NCI-H526 treated with DMSO at 0.1 percent for 48 hours (cell line): ENCODE data around the gene ANKRD13A.
"Not testable (repeated sequence)": the region's sequence is repeated elsewhere in the genome, so short reads cannot be mapped to it uniquely, and the experiment has no call there.

ENCODE experiments used
- DNase-seq: peaks from one replicate; lab custom pipeline; 2025; lab: John Stamatoyannopoulos, UW

Gene ANKRD13A

GRCh38 chr12:110007881-110008280 lies 8.7 kb downstream of the ANKRD13A start:
- no peak for DNase-seq

DNA sequence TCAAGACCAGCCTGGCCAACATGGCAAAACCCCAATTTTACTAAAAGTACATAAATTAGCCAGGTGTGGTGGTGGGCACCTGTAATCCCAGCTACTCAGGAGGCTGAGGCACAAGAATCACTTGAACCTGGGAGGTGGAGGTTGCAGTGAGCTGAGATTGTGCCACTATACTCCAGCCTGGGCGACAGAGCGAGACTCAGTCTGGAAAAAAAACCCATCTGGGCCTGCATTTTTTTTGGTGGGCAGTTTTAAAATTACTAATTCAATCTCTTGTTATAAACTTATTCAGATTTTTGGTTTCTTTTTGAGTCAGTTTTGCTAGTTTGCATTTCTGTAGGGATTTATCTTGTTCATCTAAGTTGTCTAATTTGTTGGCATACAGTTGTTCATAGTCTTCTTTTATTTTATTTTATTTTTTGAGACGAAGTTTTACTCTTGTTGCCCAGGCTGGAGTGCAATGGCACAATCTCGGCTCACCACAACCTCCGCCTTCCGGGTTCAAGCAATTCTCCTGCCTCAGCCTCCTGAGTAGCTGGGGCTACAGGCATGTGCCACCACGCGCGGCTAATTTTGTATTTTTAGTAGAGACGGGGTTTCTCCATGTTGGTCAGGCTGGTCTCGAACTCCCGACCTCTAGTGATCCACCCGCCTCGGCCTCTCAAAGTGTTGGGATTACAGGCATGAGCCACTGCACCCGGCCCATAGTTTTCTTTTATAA lies 9.6 kb downstream of the ANKRD13A start:
- not testable (repeated sequence) for DNase-seq

GRCh38 chr12:110010853-110011723 lies 11.9 kb downstream of the ANKRD13A start:
- no peak for DNase-seq

- DNase-seq = no peak
These were observed 12.9 kb downstream of the ANKRD13A start for GRCh38 chr12:110012137-110012536.

DNA sequence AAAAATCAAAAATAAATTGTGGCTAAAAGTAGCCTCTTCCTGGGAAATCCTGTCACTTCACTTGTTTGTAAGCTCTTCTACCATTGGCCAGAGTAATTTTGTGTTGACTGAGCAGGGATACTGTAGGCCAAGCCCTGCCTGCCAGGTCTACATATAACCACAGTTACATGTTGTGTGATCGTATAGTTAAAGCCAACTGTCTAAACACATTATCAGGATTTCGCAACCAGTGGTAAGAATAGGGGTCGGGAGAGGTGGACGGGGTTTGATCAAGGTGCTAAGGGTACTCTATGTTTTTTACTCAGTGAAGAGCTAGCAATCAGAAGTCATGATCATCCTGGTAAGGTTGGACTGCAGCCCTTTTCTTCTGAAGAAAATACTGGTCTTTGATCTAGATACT lies 13.4 kb downstream of the ANKRD13A start:
- DNase-seq = no peak

- DNase-seq = no peak
These were observed 15.9 kb downstream of the ANKRD13A start for GRCh38 chr12:110015132-110015531.

DNA sequence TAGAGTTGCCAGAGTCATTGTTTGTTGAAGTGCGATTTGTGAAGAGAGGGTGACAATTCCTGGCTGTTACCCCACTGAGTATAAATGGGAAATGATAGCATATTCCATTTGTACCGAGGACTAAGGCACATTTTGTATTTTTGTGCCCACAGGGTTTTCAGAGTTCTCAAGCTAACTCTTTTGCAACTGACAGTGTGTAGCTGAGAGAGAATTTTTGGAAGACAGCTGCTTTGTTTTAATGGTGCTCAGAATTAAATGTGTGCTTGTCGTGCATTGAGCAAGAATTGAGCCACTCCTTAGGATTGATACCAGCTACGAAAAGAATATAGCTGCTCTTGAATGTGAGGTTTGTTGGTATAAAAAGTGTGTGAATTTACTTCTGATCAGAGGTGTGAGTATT lies 21.7 kb downstream of the ANKRD13A start:
- no peak for DNase-seq

GRCh38 chr12:110023059-110023980 lies 24.1 kb downstream of the ANKRD13A start:
- no peak for DNase-seq

- no peak for DNase-seq
These were observed 24.8 kb downstream of the ANKRD13A start for GRCh38 chr12:110024051-110024450.

DNA sequence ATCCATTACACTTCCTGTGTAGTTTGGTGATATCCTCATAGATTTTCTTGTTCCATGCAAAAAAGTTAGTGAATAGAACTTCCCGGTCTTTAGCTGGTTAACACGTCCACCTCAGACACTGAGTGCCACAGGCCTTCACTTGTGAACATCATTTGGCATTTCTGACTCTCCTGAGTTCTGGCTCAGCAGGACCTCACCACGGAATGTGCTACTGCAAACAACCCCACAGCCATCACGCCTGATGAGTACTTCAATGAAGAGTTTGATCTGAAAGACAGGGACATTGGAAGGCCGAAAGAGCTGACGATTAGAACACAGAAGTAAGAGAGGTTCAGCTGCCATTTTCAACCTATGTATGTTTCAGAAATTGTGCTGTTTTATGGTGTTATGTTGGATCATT lies 29.1 kb downstream of the ANKRD13A start:
- no peak for DNase-seq

- no peak for DNase-seq
These were observed 30.1 kb downstream of the ANKRD13A start for GRCh38 chr12:110029290-110029815.

GRCh38 chr12:110033888-110034287 lies 34.7 kb downstream of the ANKRD13A start:
- no peak for DNase-seq

DNA sequence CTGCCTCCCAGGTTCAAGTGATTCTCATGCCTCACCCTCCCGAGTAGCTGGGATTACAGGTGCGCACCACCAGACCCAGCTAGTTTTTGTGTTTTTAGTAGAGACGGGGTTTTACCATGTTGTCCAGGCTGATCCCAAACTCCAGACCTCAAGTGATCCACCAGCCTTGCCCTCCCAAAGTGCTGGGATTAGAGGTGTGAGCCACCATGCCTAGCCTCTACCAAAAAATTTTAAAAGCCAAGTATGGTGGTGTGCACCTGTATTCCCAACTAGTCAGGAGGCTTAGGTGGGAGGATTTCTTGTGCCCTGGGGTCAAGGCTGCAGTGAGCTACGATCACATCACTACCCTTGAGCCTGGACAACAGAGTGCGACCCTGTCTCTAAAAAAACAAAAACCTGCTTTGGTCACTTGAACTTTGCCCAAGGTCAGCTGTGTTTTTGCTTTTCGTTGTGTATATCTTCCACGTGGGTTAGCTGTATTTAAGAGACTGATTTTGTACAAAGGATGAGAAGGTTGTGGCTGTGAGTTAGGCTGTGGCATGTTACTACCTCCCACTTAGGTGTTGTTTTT lies 36.4 kb downstream of the ANKRD13A start:
- no peak for DNase-seq

GRCh38 chr12:110037315-110037714 lies 38.1 kb downstream of the ANKRD13A start:
- DNase-seq = no peak

DNA sequence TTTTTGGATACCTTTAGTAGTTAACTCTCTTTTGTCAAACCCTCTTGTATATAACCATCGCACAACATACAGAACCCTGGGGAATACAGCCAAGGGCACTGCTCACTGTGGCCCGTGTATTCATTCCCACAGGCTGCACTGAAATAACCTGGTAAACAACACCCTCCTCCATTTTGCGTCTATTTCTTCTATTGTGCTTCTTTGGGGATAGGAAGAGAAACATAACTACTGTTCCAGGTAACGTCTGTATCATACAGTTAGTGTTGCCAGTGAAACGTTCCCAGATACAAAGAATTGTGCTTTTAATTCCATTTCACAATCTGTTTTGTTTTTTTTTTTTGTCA lies 39.5 kb downstream of the ANKRD13A start:
- DNase-seq = no peak

DNA sequence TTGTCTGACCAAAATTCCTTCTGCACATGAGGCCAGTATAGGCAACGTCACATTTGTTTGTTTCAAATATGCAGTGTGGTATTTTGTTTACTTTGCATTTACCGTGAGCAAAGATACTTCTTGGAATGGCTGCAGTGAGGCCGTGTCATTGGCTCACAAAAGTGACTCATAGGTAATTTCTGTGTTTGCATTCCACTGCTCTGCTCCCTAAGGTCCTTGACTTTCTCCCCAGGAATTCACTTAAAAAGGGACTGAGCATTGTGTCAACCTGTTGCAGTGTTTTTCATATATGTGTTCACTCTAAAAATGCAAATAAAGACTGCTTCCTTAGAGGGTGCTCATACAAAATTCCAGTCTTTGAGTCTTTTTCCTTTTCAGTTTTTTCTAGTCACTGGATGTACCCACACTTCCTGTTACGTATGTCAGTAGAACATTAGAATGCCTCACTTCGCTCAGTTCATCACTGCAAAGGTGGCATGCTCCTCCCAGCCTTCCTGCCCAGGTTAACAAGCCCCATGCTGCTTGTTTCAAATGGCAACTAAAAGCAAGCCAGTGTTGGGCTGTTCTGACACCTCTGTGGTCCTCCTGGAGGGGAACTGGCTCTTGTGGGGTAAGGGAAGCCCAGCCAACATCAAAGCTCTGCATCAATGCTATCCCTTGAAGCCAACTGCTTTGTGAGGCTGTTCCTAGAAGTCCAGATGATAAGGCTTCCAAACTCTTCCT lies 40.0 kb downstream of the ANKRD13A start:
- DNase-seq = no peak

- no peak for DNase-seq
These were observed 43.0 kb downstream of the ANKRD13A start for GRCh38 chr12:110042264-110042663.

GRCh38 chr12:110046451-110047187 lies 47.4 kb downstream of the ANKRD13A start:
- DNase-seq = no peak

- DNase-seq = no peak
These were observed 48.2 kb downstream of the ANKRD13A start for GRCh38 chr12:110047297-110047940.
